HAP-1 (cell line): ENCODE data around the gene AGPAT2.

ENCODE experiments used
- DNase-seq, 2 experiments: peaks; one replicate each; pipeline ENCODE4 v3.0.0-alpha.2; 2016 to 2020; ENCODE audit warnings: low spot score in 2 of 2
- H3K27me3 ChIP-seq: fragments of 250-450 bp; sonication (Bioruptor Pico); 2 replicates; pipeline ENCODE4 v1.5.1; 2020; ENCODE audit warnings: low read depth, mild to moderate bottlenecking, moderate library complexity
- H3K36me3 ChIP-seq: fragments of 250-450 bp; sonication (Bioruptor Pico); replicated peaks from 2 replicates; pipeline ENCODE4 v1.5.1; 2020; ENCODE audit warnings: mild to moderate bottlenecking
- H3K4me1 ChIP-seq: fragments of 250-450 bp; sonication (Bioruptor Pico); 2 replicates; pipeline ENCODE4 v1.5.1; 2020; ENCODE audit warnings: mild to moderate bottlenecking
- H3K4me3 ChIP-seq: fragments of 250-450 bp; sonication (Bioruptor Pico); 2 replicates; pipeline ENCODE4 v1.5.1; 2020; ENCODE audit warnings: mild to moderate bottlenecking, moderate library complexity
- H3K9me3 ChIP-seq: fragments of 250-450 bp; sonication (Bioruptor Pico); 2 replicates; pipeline ENCODE4 v1.5.1; 2020; ENCODE audit warnings: mild to moderate bottlenecking, moderate library complexity
- in situ Hi-C: fragments of 300-500 bp; cut with MboI; formaldehyde crosslinking; loops from 3 replicates; pipeline ENCODE4 v1.14.3; 2020; ENCODE audit warnings: low sequenced_read_pairs, inconsistent platforms, mixed read lengths

AGPAT2 gene

GRCh38 chr9:136686794-136687711, at the start of gene AGPAT2:
AGPAT2 (minus strand) TSS chr9:136687457; CDS start chr9:136687357, 100 bp downstream.
- peak within 1 kb of the TSS; percentile 78 for H3K4me3 ChIP-seq
- peak; percentile 66 to 92 for DNase-seq
- H3K9me3 ChIP-seq: no peaks in the 10 kb centered on the region
- no peaks in the 10 kb centered on the region for H3K27me3 ChIP-seq
- no peaks in the 10 kb centered on the region for H3K36me3 ChIP-seq
- peaks cover 6% of the 10 kb centered on the region for H3K4me1 ChIP-seq
- in situ Hi-C loops: no loop called here

GRCh38 chr9:136735812-136736480, 48.7 kb upstream of the AGPAT2 start:
- no peaks in the 10 kb centered on the region for H3K4me1 ChIP-seq
- in situ Hi-C loops: no loop called here
- 0 out of 2 replicates have a peak, but pooled peaks cover 3% of the 10 kb centered on the region for H3K27me3 ChIP-seq
- no peak overlapping the region for H3K4me3 ChIP-seq
- no peaks in the 10 kb centered on the region for H3K9me3 ChIP-seq
- DNase-seq: no peak
- H3K36me3 ChIP-seq: no peaks in the 10 kb centered on the region

- Histone ChIP-seq H3K4me1 (no peaks in the 10 kb centered on the region), H3K4me3 (no peak overlapping the region), H3K27me3 (0 out of 2 replicates have a peak, but pooled peaks cover 3% of the 10 kb centered on the region), H3K36me3 (no peaks in the 10 kb centered on the region), H3K9me3 (no peaks in the 10 kb centered on the region)
- no peak for DNase-seq
- in situ Hi-C loops: no loop called here
Measured at GRCh38 chr9:136734837-136735496, 47.7 kb upstream of the AGPAT2 start.

GRCh38 chr9:136733611-136734010, 46.4 kb upstream of the AGPAT2 start:
- Histone ChIP-seq H3K27me3 (0 out of 2 replicates have a peak, but pooled peaks cover 3% of the 10 kb centered on the region), H3K4me3 (no peak overlapping the region), H3K9me3 (no peaks in the 10 kb centered on the region), H3K4me1 (peaks cover 5% of the 10 kb centered on the region), H3K36me3 (no peaks in the 10 kb centered on the region; the same call in 1 of the 2 replicates)
- DNase-seq: no peak
- in situ Hi-C loops: no loop called here

- in situ Hi-C loops: no loop called here
- Histone ChIP-seq H3K4me1 (peaks cover 5% of the 10 kb centered on the region), H3K9me3 (no peaks in the 10 kb centered on the region), H3K4me3 (no peak overlapping the region), H3K36me3 (no peaks in the 10 kb centered on the region; the same call in none of the 2 replicates), H3K27me3 (no peaks in the 10 kb centered on the region)
- no peak for DNase-seq
Measured at GRCh38 chr9:136732444-136733178, 45.4 kb upstream of the AGPAT2 start.

- Histone ChIP-seq H3K4me3 (no peak overlapping the region), H3K36me3 (peaks cover 21% of the 10 kb centered on the region), H3K4me1 (peaks cover 16% of the 10 kb centered on the region), H3K9me3 (no peaks in the 10 kb centered on the region), H3K27me3 (no peaks in the 10 kb centered on the region)
- in situ Hi-C loops: no loop called here
- no peak for DNase-seq
Measured at GRCh38 chr9:136729926-136730325, 42.7 kb upstream of the AGPAT2 start.

GRCh38 chr9:136729144-136729543, 41.9 kb upstream of the AGPAT2 start:
- Histone ChIP-seq H3K27me3 (no peaks in the 10 kb centered on the region), H3K9me3 (no peaks in the 10 kb centered on the region), H3K36me3 (peaks cover 28% of the 10 kb centered on the region), H3K4me3 (peak overlapping the region; percentile 73), H3K4me1 (peaks cover 16% of the 10 kb centered on the region)
- in situ Hi-C loops: no loop called here
- DNase-seq: peak in 1 of 2 experiments; percentile 58

GRCh38 chr9:136728548-136729123, 41.4 kb upstream of the AGPAT2 start:
- no peaks in the 10 kb centered on the region for H3K27me3 ChIP-seq
- H3K36me3 ChIP-seq: peaks cover 34% of the 10 kb centered on the region
- peaks cover 16% of the 10 kb centered on the region for H3K4me1 ChIP-seq
- H3K4me3 ChIP-seq: peak overlapping the region; percentile 73
- in situ Hi-C loops: no loop called here
- DNase-seq: peak in 1 of 2 experiments; percentile 48
- H3K9me3 ChIP-seq: no peaks in the 10 kb centered on the region

GRCh38 chr9:136728080-136728547, 40.9 kb upstream of the AGPAT2 start:
- peak; percentile 69 to 93 for DNase-seq
- Histone ChIP-seq H3K27me3 (no peaks in the 10 kb centered on the region), H3K36me3 (peaks cover 39% of the 10 kb centered on the region), H3K4me1 (peaks cover 16% of the 10 kb centered on the region), H3K9me3 (no peaks in the 10 kb centered on the region), H3K4me3 (peak overlapping the region; percentile 73)
- in situ Hi-C loops: no loop called here

- in situ Hi-C loops: no loop called here
- DNase-seq: peak; percentile 65 to 69
- peak overlapping the region; percentile 73 for H3K4me3 ChIP-seq
- peaks cover 53% of the 10 kb centered on the region for H3K36me3 ChIP-seq
- H3K27me3 ChIP-seq: no peaks in the 10 kb centered on the region
- peaks cover 16% of the 10 kb centered on the region for H3K4me1 ChIP-seq
- H3K9me3 ChIP-seq: no peaks in the 10 kb centered on the region
Measured at GRCh38 chr9:136726631-136727191, 39.5 kb upstream of the AGPAT2 start.

GRCh38 chr9:136726118-136726517, 38.9 kb upstream of the AGPAT2 start:
- no peak for DNase-seq
- Histone ChIP-seq H3K9me3 (no peaks in the 10 kb centered on the region), H3K27me3 (no peaks in the 10 kb centered on the region), H3K4me1 (peaks cover 16% of the 10 kb centered on the region), H3K36me3 (peaks cover 59% of the 10 kb centered on the region), H3K4me3 (peak overlapping the region; percentile 73)
- in situ Hi-C loops: no loop called here

GRCh38 chr9:136725612-136726011, 38.4 kb upstream of the AGPAT2 start:
- peak in 1 of 2 experiments; percentile 43 for DNase-seq
- H3K27me3 ChIP-seq: no peaks in the 10 kb centered on the region
- peaks cover 16% of the 10 kb centered on the region for H3K4me1 ChIP-seq
- no peaks in the 10 kb centered on the region for H3K9me3 ChIP-seq
- peak overlapping the region; percentile 73 for H3K4me3 ChIP-seq
- peaks cover 64% of the 10 kb centered on the region for H3K36me3 ChIP-seq
- in situ Hi-C loops: no loop called here
